ENCODE measurements around the gene UNC80. TPM values are rescaled to one million over a fixed set of nuclear protein-coding genes. Genes with fewer than 3 reads are reported as not detected.

UNC80 gene
- polyA plus RNA-seq, 1 donor (not counting 4 experiments of a cell fraction or from before 2014, with no cell fraction given), result 0.13 TPM

DNA sequence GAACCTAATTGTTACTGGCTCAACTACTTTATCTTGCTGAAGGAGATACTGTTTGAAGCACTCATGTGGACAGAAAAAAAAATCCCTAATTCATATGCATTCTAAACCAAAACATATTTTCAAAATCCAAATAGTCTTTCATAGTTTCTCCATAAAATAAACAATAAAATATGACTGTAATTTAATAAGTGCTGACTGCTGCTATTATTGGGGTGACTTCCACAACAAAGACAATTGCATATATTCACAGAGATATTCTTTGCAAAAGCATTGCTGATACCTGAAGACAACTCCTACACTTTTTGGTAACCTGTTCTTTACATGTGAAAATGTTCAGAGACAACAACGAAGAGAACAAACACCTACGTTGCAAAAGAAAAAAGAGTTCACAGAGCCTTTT is 157.7 kb downstream of the UNC80 start:
- no peak for FAIRE-seq
- H3K9me1 ChIP-seq (ENCODE audit: control insufficient read depth, extremely low read depth, insufficient read depth, low read length), result no peaks in the 10 kb centered on the region
- peaks cover 3% of the 10 kb centered on the region for H3K4me1 ChIP-seq (ENCODE audit: control insufficient read depth, extremely low read depth, insufficient read depth, low read length)
- H3K36me3 ChIP-seq (ENCODE audit: control insufficient read depth in 2 of 2, extremely low read depth in 1 of 2, insufficient read depth in 2 of 2, low read length in 2 of 2), result no peaks in the 10 kb centered on the region
- TF ChIP-seq EZH2 (IDR thresholded peaks at IDR 0.05; ENCODE audit: low read length), result no peak
- TF ChIP-seq, protein P1, sequence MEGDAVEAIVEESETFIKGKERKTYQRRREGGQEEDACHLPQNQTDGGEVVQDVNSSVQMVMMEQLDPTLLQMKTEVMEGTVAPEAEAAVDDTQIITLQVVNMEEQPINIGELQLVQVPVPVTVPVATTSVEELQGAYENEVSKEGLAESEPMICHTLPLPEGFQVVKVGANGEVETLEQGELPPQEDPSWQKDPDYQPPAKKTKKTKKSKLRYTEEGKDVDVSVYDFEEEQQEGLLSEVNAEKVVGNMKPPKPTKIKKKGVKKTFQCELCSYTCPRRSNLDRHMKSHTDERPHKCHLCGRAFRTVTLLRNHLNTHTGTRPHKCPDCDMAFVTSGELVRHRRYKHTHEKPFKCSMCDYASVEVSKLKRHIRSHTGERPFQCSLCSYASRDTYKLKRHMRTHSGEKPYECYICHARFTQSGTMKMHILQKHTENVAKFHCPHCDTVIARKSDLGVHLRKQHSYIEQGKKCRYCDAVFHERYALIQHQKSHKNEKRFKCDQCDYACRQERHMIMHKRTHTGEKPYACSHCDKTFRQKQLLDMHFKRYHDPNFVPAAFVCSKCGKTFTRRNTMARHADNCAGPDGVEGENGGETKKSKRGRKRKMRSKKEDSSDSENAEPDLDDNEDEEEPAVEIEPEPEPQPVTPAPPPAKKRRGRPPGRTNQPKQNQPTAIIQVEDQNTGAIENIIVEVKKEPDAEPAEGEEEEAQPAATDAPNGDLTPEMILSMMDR (optimal IDR thresholded peaks at IDR 0.05 in 1 of 3, IDR thresholded peaks at IDR 0.05 in 1 of 3, conservative IDR thresholded peaks at IDR 0.05 in 1 of 3; ENCODE audit: extremely low read depth in 1 of 3, insufficient read depth in 2 of 3, low read length in 3 of 3), result no peak
- no peak overlapping the region for H3K9ac ChIP-seq (ENCODE audit: control insufficient read depth, extremely low read depth, insufficient read depth, low read length)
- H3K9me3 ChIP-seq (ENCODE audit: control insufficient read depth, low read depth, low read length), result no peaks in the 10 kb centered on the region
- H4K20me1 ChIP-seq (ENCODE audit: control insufficient read depth, extremely low read depth, insufficient read depth, low read length), result no peaks in the 10 kb centered on the region
- H3K27ac ChIP-seq (ENCODE audit: control insufficient read depth, insufficient read depth, low read length), result no peak overlapping the region
- dilution Hi-C loops (cut with MboI; ENCODE audit: extremely low pct_ligation_motif_present, low sequenced_read_pairs), result no loop called here
- H3K79me2 ChIP-seq (ENCODE audit: control insufficient read depth, insufficient read depth, low read length), result no peaks in the 10 kb centered on the region
- no peak for DNase-seq (ENCODE audit: low read depth, low spot score)
- H3K27me3 ChIP-seq (ENCODE audit: control insufficient read depth, extremely low read depth, insufficient read depth, low read length), result no peaks in the 10 kb centered on the region
- H3K4me2 ChIP-seq (ENCODE audit: control insufficient read depth, extremely low read depth, insufficient read depth, low read depth, low read length), result no peak overlapping the region
- H2AFZ ChIP-seq (ENCODE audit: control insufficient read depth, low read length), result no peak overlapping the region
- H3K4me3 ChIP-seq (ENCODE audit: control insufficient read depth in 2 of 3, extremely low read depth in 1 of 3, insufficient read depth in 2 of 3, low read depth in 1 of 3, low read length in 3 of 3), result no peak overlapping the region

DNA sequence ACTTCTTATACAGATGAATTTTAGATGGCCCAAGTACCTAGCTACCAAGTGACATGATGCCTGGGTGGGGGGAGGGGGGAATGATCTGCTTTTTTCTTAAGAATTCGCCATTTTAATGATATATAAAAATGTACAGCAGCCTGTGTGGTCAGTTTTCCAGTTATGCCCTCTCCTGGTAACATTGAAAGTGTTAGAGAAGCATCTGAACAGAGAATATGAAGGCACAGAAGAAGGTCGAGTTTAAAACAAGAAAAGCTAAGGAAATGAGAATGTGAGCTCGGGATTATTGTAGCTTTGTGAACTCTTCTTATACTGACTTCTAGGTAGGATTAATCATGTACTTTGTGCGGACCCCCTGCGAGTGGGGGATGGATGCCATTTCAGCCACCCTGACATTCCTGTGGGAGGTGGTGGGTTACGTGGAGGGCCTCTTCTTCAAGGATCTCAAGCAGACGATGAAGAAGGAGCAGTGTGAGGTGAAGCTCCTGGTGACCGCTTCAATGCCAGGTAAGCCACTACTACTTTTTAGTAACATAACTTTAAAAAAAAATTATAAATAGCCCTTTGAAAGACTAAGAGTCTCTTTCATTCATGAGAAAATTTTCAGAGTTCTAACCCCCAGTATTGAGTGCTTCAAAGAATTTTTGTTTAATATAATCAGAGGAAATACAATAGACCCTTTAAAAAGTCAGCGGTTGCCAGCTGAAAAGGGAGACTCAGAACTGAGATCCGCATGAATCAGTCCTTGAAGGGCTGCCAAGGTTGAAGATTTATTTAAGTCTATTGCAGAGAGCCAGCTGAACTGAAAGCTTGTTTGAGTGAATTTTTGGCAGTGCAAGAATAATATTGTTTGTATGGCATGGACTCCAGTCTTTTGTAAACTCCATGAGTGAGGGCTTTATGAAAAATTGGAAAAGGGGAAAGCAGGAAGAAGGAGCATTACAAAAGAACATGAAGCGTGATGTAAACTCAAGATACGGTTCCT is 162.2 kb downstream of the UNC80 start:
- Histone ChIP-seq H4K20me1 (ENCODE audit: control insufficient read depth, extremely low read depth, insufficient read depth, low read length) (no peaks in the 10 kb centered on the region), H3K79me2 (ENCODE audit: control insufficient read depth, insufficient read depth, low read length) (no peaks in the 10 kb centered on the region), H3K9me1 (ENCODE audit: control insufficient read depth, extremely low read depth, insufficient read depth, low read length) (no peaks in the 10 kb centered on the region), H3K9me3 (ENCODE audit: control insufficient read depth, low read depth, low read length) (no peaks in the 10 kb centered on the region), H3K4me3 (ENCODE audit: control insufficient read depth in 2 of 3, extremely low read depth in 1 of 3, insufficient read depth in 2 of 3, low read depth in 1 of 3, low read length in 3 of 3) (peak overlapping the region in 2 of 3 experiments; percentile 52 to 56), H3K27ac (ENCODE audit: control insufficient read depth, insufficient read depth, low read length) (no peak overlapping the region), H3K27me3 (ENCODE audit: control insufficient read depth, extremely low read depth, insufficient read depth, low read length) (no peaks in the 10 kb centered on the region), H3K4me2 (ENCODE audit: control insufficient read depth, extremely low read depth, insufficient read depth, low read depth, low read length) (peak overlapping the region; percentile 78), H2AFZ (ENCODE audit: control insufficient read depth, low read length) (peak overlapping the region; percentile 80), H3K36me3 (ENCODE audit: control insufficient read depth in 2 of 2, extremely low read depth in 1 of 2, insufficient read depth in 2 of 2, low read length in 2 of 2) (no peaks in the 10 kb centered on the region), H3K9ac (ENCODE audit: control insufficient read depth, extremely low read depth, insufficient read depth, low read length) (peak overlapping the region; percentile 39), H3K4me1 (ENCODE audit: control insufficient read depth, extremely low read depth, insufficient read depth, low read length) (peaks cover 5% of the 10 kb centered on the region)
- TF ChIP-seq, protein P1 (optimal IDR thresholded peaks at IDR 0.05 in 1 of 3, IDR thresholded peaks at IDR 0.05 in 1 of 3, conservative IDR thresholded peaks at IDR 0.05 in 1 of 3; ENCODE audit: extremely low read depth in 1 of 3, insufficient read depth in 2 of 3, low read length in 3 of 3), result peak in 1 of 3 experiments; percentile 2
- TF ChIP-seq EZH2 (IDR thresholded peaks at IDR 0.05; ENCODE audit: low read length), result no peak
- dilution Hi-C loops (cut with MboI; ENCODE audit: extremely low pct_ligation_motif_present, low sequenced_read_pairs), result no loop called here
- DNase-seq (ENCODE audit: low read depth, low spot score) (no peak), FAIRE-seq (peak; percentile 71)

Data from keratinocyte (primary cell).